ENCODE results near the gene SIM2. TPM values are rescaled to one million over a fixed set of nuclear protein-coding genes. Genes with fewer than 3 reads are reported as not detected.

The SIM2 gene
- total and polyA plus RNA-seq, 9 donors = 4.7 to 13.3 (median 11.6) TPM

- DNase-seq = no peak
- Histone ChIP-seq H3K27me3 (ENCODE audit: control insufficient read depth, insufficient read depth, low read length) (peaks cover 92% of the 10 kb centered on the region), H3K4me3 (ENCODE audit: low read length) (no peak overlapping the region), H3K36me3 (ENCODE audit: control insufficient read depth, insufficient read depth, low read length) (no peaks in the 10 kb centered on the region), H3K27ac (ENCODE audit: low read length) (no peak overlapping the region), H3K9me3 (replicated peaks; ENCODE audit: control insufficient read depth, low read depth, low read length) (peaks cover 3% of the 10 kb centered on the region), H3K4me1 (ENCODE audit: control insufficient read depth, insufficient read depth, low read length) (peaks cover 25% of the 10 kb centered on the region)
- WGBS (ENCODE audit: insufficient coverage) = 17% methylated on average over 22 of the region's 40 CpGs
These were observed 5.4 kb upstream of the SIM2 start for GRCh38 chr21:36693489-36694030.

GRCh38 chr21:36694031-36694515, 4.8 kb upstream of the SIM2 start:
- H3K36me3 ChIP-seq (ENCODE audit: control insufficient read depth, insufficient read depth, low read length) = no peaks in the 10 kb centered on the region
- peaks cover 28% of the 10 kb centered on the region for H3K4me1 ChIP-seq (ENCODE audit: control insufficient read depth, insufficient read depth, low read length)
- peaks cover 94% of the 10 kb centered on the region for H3K27me3 ChIP-seq (ENCODE audit: control insufficient read depth, insufficient read depth, low read length)
- no peak overlapping the region for H3K27ac ChIP-seq (ENCODE audit: low read length)
- whole genome bisulfite sequencing (ENCODE audit: insufficient coverage) = 7% methylated on average over 11 of the region's 14 CpGs
- H3K4me3 ChIP-seq (ENCODE audit: low read length) = no peak overlapping the region
- peaks cover 3% of the 10 kb centered on the region for H3K9me3 ChIP-seq (replicated peaks; ENCODE audit: control insufficient read depth, low read depth, low read length)
- DNase-seq = no peak

GRCh38 chr21:36694593-36695282, 4.2 kb upstream of the SIM2 start:
- Histone ChIP-seq H3K9me3 (replicated peaks; ENCODE audit: control insufficient read depth, low read depth, low read length) (peaks cover 3% of the 10 kb centered on the region), H3K4me3 (ENCODE audit: low read length) (no peak overlapping the region), H3K27me3 (ENCODE audit: control insufficient read depth, insufficient read depth, low read length) (peaks cover 94% of the 10 kb centered on the region), H3K27ac (ENCODE audit: low read length) (no peak overlapping the region), H3K36me3 (ENCODE audit: control insufficient read depth, insufficient read depth, low read length) (no peaks in the 10 kb centered on the region), H3K4me1 (ENCODE audit: control insufficient read depth, insufficient read depth, low read length) (peaks cover 28% of the 10 kb centered on the region)
- no peak for DNase-seq
- WGBS (ENCODE audit: insufficient coverage) = 13% methylated on average over 6 of the region's 19 CpGs

GRCh38 chr21:36695283-36695634, 3.7 kb upstream of the SIM2 start:
- Histone ChIP-seq H3K9me3 (replicated peaks; ENCODE audit: control insufficient read depth, low read depth, low read length) (peaks cover 3% of the 10 kb centered on the region), H3K27me3 (ENCODE audit: control insufficient read depth, insufficient read depth, low read length) (peaks cover 94% of the 10 kb centered on the region), H3K4me3 (ENCODE audit: low read length) (no peak overlapping the region), H3K36me3 (ENCODE audit: control insufficient read depth, insufficient read depth, low read length) (no peaks in the 10 kb centered on the region), H3K4me1 (ENCODE audit: control insufficient read depth, insufficient read depth, low read length) (peaks cover 28% of the 10 kb centered on the region), H3K27ac (ENCODE audit: low read length) (no peak overlapping the region)
- 29% methylated on average over 1 of the region's 5 CpGs for WGBS (ENCODE audit: insufficient coverage)
- no peak for DNase-seq

- Histone ChIP-seq H3K4me1 (ENCODE audit: control insufficient read depth, insufficient read depth, low read length) (peaks cover 32% of the 10 kb centered on the region), H3K27ac (ENCODE audit: low read length) (no peak overlapping the region), H3K4me3 (ENCODE audit: low read length) (no peak overlapping the region), H3K36me3 (ENCODE audit: control insufficient read depth, insufficient read depth, low read length) (no peaks in the 10 kb centered on the region), H3K9me3 (replicated peaks; ENCODE audit: control insufficient read depth, low read depth, low read length) (peaks cover 3% of the 10 kb centered on the region), H3K27me3 (ENCODE audit: control insufficient read depth, insufficient read depth, low read length) (peaks cover 94% of the 10 kb centered on the region)
- WGBS (ENCODE audit: insufficient coverage) = 7% methylated on average over 36 of the region's 44 CpGs
- DNase-seq = no peak
These were observed 3.1 kb upstream of the SIM2 start for GRCh38 chr21:36695671-36696389.

- 3% methylated on average over 14 of the region's 39 CpGs for WGBS (ENCODE audit: insufficient coverage)
- DNase-seq = no peak
- Histone ChIP-seq H3K4me1 (ENCODE audit: control insufficient read depth, insufficient read depth, low read length) (peaks cover 38% of the 10 kb centered on the region), H3K9me3 (replicated peaks; ENCODE audit: control insufficient read depth, low read depth, low read length) (peaks cover 3% of the 10 kb centered on the region), H3K27me3 (ENCODE audit: control insufficient read depth, insufficient read depth, low read length) (peaks cover 94% of the 10 kb centered on the region), H3K27ac (ENCODE audit: low read length) (no peak overlapping the region), H3K4me3 (ENCODE audit: low read length) (no peak overlapping the region), H3K36me3 (ENCODE audit: control insufficient read depth, insufficient read depth, low read length) (no peaks in the 10 kb centered on the region)
These were observed 2.4 kb upstream of the SIM2 start for GRCh38 chr21:36696390-36697059.

- Histone ChIP-seq H3K9me3 (replicated peaks; ENCODE audit: control insufficient read depth, low read depth, low read length) (peaks cover 3% of the 10 kb centered on the region), H3K4me3 (ENCODE audit: low read length) (no peak overlapping the region), H3K36me3 (ENCODE audit: control insufficient read depth, insufficient read depth, low read length) (no peaks in the 10 kb centered on the region), H3K4me1 (ENCODE audit: control insufficient read depth, insufficient read depth, low read length) (peaks cover 45% of the 10 kb centered on the region), H3K27ac (ENCODE audit: low read length) (no peak overlapping the region), H3K27me3 (ENCODE audit: control insufficient read depth, insufficient read depth, low read length) (peaks cover 94% of the 10 kb centered on the region)
- DNase-seq = no peak
- 10% methylated on average over 49 of the region's 58 CpGs for WGBS (ENCODE audit: insufficient coverage)
These were observed 1.7 kb upstream of the SIM2 start for GRCh38 chr21:36697060-36697850.

GRCh38 chr21:36697851-36698384, 997 bp upstream of the SIM2 start:
- Histone ChIP-seq H3K36me3 (ENCODE audit: control insufficient read depth, insufficient read depth, low read length) (no peaks in the 10 kb centered on the region), H3K4me3 (ENCODE audit: low read length) (peak overlapping the region; percentile 54), H3K27me3 (ENCODE audit: control insufficient read depth, insufficient read depth, low read length) (peaks cover 94% of the 10 kb centered on the region), H3K9me3 (replicated peaks; ENCODE audit: control insufficient read depth, low read depth, low read length) (peaks cover 3% of the 10 kb centered on the region), H3K27ac (ENCODE audit: low read length) (peak overlapping the region; percentile 40), H3K4me1 (ENCODE audit: control insufficient read depth, insufficient read depth, low read length) (peaks cover 47% of the 10 kb centered on the region)
- DNase-seq = no peak
- 9% methylated on average over 28 of the region's 33 CpGs for WGBS (ENCODE audit: insufficient coverage)

- Histone ChIP-seq H3K9me3 (replicated peaks; ENCODE audit: control insufficient read depth, low read depth, low read length) (peaks cover 3% of the 10 kb centered on the region), H3K36me3 (ENCODE audit: control insufficient read depth, insufficient read depth, low read length) (no peaks in the 10 kb centered on the region), H3K27me3 (ENCODE audit: control insufficient read depth, insufficient read depth, low read length) (peaks cover 94% of the 10 kb centered on the region), H3K4me3 (ENCODE audit: low read length) (peak overlapping the region; percentile 54), H3K27ac (ENCODE audit: low read length) (peak overlapping the region; percentile 40), H3K4me1 (ENCODE audit: control insufficient read depth, insufficient read depth, low read length) (peaks cover 42% of the 10 kb centered on the region)
- WGBS (ENCODE audit: insufficient coverage) = 0% methylated on average over 51 of the region's 62 CpGs
- DNase-seq = no peak
These were observed 432 bp upstream of the SIM2 start for GRCh38 chr21:36698385-36698980.
